ENCODE measurements around the gene CTDNEP1.

The CTDNEP1 gene

GRCh38 chr17:7228920-7229319, 22.6 kb downstream of the CTDNEP1 start:
- DNase-seq (ENCODE audit: low read depth in 2 of 2) = no peak

GRCh38 chr17:7226721-7227710, 24.5 kb downstream of the CTDNEP1 start:
- no peak for DNase-seq (ENCODE audit: low read depth in 2 of 2)

GRCh38 chr17:7225711-7226331, 25.7 kb downstream of the CTDNEP1 start:
- DNase-seq (ENCODE audit: low read depth in 2 of 2) = no peak

GRCh38 chr17:7224661-7225111, 26.8 kb downstream of the CTDNEP1 start:
- DNase-seq (ENCODE audit: low read depth in 2 of 2) = no peak

- no peak for DNase-seq (ENCODE audit: low read depth in 2 of 2)
Observed at GRCh38 chr17:7224110-7224509, 27.4 kb downstream of the CTDNEP1 start.

- no peak for DNase-seq (ENCODE audit: low read depth in 2 of 2)
Observed at GRCh38 chr17:7223375-7223774, 28.2 kb downstream of the CTDNEP1 start.

- no peak for DNase-seq (ENCODE audit: low read depth in 2 of 2)
Observed at GRCh38 chr17:7222972-7223292, 28.6 kb downstream of the CTDNEP1 start.

- DNase-seq (ENCODE audit: low read depth in 2 of 2) = no peak
Observed at GRCh38 chr17:7222093-7222971, 29.2 kb downstream of the CTDNEP1 start.

GRCh38 chr17:7221278-7222092, 30.0 kb downstream of the CTDNEP1 start:
- no peak for DNase-seq (ENCODE audit: low read depth in 2 of 2)

- peak; percentile 37 to 46 for DNase-seq (ENCODE audit: low read depth in 2 of 2)
Observed at GRCh38 chr17:7220593-7221277, 30.8 kb downstream of the CTDNEP1 start.

- peak; percentile 55 to 76 for DNase-seq (ENCODE audit: low read depth in 2 of 2)
Observed at GRCh38 chr17:7219812-7220592, 31.5 kb downstream of the CTDNEP1 start, which contains the start of the genes ACADVL and DLG4. Gene ACADVL (plus strand): TSS chr17:7219938. CDS start chr17:7219985, 47 bp downstream. Gene DLG4 (minus strand): TSS chr17:7219836.

GRCh38 chr17:7219229-7219811, 32.2 kb downstream of the CTDNEP1 start:
- DNase-seq (ENCODE audit: low read depth in 2 of 2) = no peak

- no peak for DNase-seq (ENCODE audit: low read depth in 2 of 2)
Observed at GRCh38 chr17:7218758-7219157, 32.8 kb downstream of the CTDNEP1 start.

GRCh38 chr17:7218166-7218565, 33.4 kb downstream of the CTDNEP1 start:
- DNase-seq (ENCODE audit: low read depth in 2 of 2) = no peak

GRCh38 chr17:7217113-7217987, 34.2 kb downstream of the CTDNEP1 start:
- DNase-seq (ENCODE audit: low read depth in 2 of 2) = no peak

- DNase-seq (ENCODE audit: low read depth in 2 of 2) = no peak
Observed at GRCh38 chr17:7216242-7217112, 35.1 kb downstream of the CTDNEP1 start.

- no peak for DNase-seq (ENCODE audit: low read depth in 2 of 2)
Observed at GRCh38 chr17:7215652-7216180, 35.8 kb downstream of the CTDNEP1 start.
